Measurements from ENCODE around the gene FBXW2. TPM values are rescaled to one million over a fixed set of nuclear protein-coding genes. Genes with fewer than 3 reads are reported as not detected.

FBXW2 gene
- total RNA-seq, 1 donor from 2014 or later: 85.0 TPM

- intact Hi-C loops (cut with micrococcal nuclease): no loop called here
Observed at GRCh38 chr9:120716483-120716882, 76.7 kb downstream of the FBXW2 start.

DNA sequence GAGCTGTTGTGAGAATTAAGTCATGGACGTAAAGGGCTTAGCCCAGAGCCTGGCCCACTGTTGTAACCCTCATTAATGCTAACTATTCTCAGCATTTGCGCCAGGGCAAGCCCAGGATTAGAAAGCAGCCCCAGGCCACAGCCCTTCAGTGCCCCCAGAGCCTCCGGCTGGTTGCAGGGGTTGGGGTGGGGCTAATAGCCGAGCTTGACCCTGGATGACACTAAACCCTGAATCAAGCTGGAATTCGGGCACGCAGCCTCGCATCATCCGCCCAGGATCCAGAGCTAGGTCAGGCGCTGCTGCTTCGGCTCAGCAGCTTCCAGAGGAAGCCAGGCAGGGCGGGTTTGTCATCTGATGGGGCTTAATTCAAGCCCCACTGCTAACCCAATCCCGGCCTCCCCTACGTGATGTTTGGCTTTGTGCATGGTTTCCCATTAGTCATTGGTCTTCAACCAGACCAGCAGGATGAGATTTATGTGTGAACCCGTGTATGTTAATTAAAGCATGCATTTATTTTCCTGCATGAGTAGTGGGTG is 77.8 kb downstream of the FBXW2 start:
- intact Hi-C loops (cut with micrococcal nuclease): loop anchor here (2.0 kb wide), 1 partner anchor 211 kb away; the partner anchor contains the start of gene TRAF1

DNA sequence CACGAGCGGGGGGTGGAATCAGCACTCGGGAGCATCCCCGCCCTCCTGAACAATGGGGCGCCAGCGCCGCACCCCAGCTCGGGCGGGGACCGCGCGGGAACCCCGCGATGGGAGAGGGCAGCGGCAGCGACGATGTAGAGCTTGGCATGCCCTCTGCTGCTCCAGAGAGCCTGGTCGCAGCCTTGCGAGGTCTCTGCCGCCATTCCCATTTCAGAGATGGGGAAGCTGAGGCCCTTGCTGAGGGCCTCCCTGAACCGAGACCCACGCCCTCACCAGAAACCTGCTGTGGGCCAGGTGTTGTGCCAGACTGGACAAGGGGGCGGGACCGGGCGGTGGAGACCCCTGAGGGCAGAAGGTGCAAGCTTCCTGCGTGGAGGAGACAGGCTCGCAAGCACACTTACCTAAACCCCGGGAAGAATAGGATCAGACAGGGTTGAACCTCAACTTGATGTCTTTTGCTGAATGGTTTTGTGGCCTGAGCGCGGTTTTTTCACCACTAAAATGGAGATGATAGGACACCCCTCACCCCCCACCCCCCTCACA is 78.3 kb downstream of the FBXW2 start:
- intact Hi-C loops (cut with micrococcal nuclease): loop anchor here (1.0 to 5.0 kb wide), 11 partner anchors 11 to 637 kb away; partner anchors contain the start of genes CDK5RAP2, CNTRL, FBXW2 and TRAF1

- intact Hi-C loops (cut with micrococcal nuclease): loop anchor here (1.0 to 5.0 kb wide), 11 partner anchors 12 to 638 kb away; partner anchors contain the start of genes CDK5RAP2, CNTRL, FBXW2 and TRAF1
Observed at GRCh38 chr9:120714088-120714845, 78.9 kb downstream of the FBXW2 start, which contains the start of gene MEGF9. TSS of gene MEGF9 (minus strand) at chr9:120714470. CDS start at chr9:120714358, 112 bp downstream.

DNA sequence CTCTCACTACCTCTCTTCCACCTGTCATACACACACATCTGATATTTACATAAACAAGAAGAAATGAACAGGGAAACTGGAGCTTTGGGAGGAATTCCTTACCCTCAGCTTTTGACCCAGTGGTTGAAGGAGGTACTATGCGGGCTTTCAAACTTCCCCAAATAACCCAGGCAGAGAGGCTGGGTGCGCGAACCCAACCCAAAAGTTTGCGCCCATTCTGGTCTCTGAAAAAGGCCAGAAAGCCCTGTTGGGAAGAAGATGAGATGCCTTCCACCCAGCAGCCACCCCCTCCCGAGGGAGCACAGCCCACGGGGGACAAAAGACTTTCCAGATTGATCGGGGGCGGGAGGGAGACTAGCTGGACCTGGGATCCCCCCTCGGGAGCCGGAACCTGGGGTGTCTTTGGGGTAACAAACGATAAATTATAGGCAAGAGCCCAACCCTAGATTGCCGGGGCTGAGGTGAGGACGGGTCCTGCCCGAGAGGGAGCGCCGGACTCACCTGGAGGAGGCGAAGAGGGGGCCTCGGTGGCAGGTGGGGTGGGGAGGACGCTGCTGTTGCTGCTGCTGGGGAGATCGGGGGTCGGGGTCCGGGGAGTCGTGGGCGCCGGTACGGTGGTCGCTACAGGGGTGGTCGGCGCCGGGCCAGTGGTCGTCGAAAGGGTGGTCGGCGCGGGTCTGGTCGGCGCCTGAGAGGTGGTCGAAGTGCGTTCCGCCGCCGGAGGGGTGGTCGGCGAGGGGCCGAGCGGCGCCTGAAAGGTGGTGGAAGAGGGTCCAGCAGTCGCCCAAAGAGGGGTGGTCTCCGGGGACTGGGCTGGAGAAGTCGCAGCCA is 79.7 kb downstream of the FBXW2 start:
- intact Hi-C loops (cut with micrococcal nuclease): loop anchor here (1.0 to 5.0 kb wide), 12 partner anchors 13 to 639 kb away; partner anchors contain the start of genes CDK5RAP2, CNTRL, FBXW2 and TRAF1

DNA sequence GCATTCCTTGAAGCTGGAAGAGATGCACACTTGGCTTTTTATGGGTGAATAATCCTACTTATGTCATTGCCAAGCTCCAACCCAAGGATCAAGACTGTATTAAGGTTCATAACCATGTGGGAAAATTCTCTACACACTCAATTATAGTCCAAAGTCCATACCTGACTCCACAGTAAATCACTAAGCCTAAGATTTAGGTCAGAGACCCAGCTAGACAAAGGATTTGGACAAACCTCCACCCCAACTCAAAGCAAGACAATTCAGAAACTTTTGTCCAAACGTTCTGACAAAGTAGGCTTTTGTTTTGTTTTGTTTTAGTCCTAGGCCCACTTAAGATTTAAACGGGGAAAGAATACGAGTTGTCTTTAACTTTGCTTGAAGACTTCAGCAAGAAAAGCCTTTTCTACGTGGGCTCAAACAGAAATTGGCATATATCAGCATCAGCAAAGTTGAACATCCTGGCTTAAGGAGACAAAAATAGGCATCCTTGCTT is 80.6 kb downstream of the FBXW2 start:
- intact Hi-C loops (cut with micrococcal nuclease): loop anchor here (2.0 to 5.0 kb wide), 2 partner anchors 20 to 640 kb away; no protein-coding TSS in a partner anchor

DNA sequence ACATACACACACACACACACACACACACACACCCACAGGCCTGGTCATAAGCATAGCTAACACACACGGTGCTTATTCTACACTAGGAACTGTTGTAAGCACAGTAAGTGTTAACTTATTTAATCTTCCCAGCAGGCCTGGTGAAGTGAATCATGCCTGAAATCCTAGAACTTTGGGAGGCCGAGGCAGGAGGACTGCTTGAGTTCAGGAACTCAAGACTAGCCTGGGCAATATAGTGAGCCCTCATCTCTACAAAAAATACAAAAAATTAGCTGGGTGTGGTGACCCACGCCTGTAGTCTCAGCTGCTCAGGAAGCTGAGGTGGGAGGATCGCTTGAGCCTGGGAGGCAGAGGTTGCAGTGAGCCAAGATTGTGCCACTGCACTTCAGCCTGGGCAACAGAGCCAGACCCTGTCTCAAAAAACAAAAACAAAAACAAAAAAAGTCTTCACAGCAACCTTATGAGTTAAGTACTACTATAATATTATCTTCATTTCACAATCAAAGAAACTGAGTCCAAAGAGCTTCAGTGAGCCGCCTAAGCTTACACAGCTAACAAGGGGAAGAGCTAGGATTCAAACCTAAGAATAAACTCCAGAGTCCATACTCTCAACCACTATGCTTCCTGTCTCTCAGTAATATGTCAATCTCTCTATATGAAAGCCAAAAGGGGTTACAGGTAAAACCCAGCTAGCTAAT is 81.2 kb downstream of the FBXW2 start:
- intact Hi-C loops (cut with micrococcal nuclease): loop anchor here (2.0 to 5.0 kb wide), 2 partner anchors 19 to 640 kb away; no protein-coding TSS in a partner anchor

GRCh38 chr9:120711354-120711753 is 81.9 kb downstream of the FBXW2 start:
- intact Hi-C loops (cut with micrococcal nuclease): loop anchor here (5.0 kb wide), 1 partner anchor 641 kb away; no protein-coding TSS in a partner anchor

DNA sequence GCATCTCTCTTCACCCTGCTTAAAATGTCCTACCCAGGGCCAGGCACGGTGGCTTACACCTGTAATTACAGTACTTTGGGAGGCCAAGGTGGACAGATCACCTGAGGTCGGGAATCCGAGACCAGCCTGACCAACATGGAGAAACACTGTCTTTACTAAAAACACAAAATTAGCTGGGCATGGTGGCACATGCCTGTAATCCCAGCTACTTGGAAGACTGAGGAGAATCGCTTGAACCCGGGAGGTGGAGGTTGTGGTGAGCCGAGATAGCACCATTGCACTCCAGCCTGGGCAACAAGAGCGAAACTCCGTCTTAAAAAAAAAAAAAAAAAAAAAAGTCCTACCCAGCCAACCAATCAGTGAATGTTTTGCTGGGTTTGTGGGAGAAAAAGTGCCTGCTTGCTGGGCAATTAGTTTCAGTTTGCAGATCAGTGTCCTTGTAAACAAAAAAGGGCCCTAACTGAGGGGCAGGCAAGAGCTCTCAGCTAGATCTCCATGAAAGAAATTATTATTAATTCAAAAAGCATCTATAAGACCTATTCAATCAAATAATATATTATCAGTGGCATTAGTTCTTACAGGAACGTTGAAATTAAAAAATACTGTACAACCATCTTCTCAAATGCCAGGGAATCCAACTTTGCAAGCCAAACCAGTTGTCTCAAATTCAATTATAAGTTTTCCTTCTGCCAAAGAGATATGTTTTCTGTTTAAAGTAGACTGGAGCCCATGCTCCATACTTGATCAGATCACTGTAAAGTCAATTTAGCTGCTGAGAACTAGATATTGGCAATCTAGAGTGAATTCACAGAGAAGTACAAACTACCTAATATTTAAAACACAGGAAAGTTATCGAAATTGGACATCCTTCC is 82.9 kb downstream of the FBXW2 start:
- intact Hi-C loops (cut with micrococcal nuclease): loop anchor here (1.0 to 5.0 kb wide), 2 partner anchors 130 to 642 kb away; partner anchors contain the start of gene CDK5RAP2

DNA sequence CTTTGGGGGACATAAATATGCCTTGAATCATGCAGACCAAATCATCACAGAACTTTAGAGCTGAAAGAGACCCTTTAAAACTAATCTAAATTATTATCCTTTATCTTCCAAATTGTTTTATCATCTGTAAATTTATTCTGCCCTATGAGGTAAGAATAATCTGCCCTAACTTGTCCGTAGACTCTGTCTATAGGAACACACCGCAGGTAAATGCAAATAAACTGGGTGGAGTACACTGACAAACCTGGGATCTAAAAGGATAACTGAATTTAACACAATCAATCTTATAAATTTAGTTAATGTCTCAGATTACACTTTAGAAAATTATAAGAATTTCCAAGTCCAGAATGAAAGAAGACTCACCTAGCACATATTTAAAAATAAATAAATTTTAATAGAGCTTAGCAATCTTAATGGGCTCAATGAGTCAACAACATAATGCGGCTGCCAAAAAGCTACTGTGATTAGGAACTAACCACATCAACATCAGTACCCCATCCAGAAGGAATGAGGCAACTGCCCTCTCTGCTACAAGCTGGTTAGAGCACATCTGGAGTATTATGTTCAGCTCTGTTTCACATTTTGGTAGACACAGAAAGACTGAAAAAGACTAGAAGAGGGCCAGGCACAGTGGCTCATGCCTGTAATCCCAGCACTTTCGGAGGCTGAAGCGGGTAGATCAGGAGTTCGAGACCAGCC is 84.5 kb downstream of the FBXW2 start:
- intact Hi-C loops (cut with micrococcal nuclease): no loop called here

GRCh38 chr9:120707170-120707569 is 86.0 kb downstream of the FBXW2 start:
- intact Hi-C loops (cut with micrococcal nuclease): no loop called here

Other genes with a start within 250 kb of the FBXW2 start
- gene CDK5RAP2, start 213.2 kb downstream of the FBXW2 start, total RNA-seq: 72.2 and 77.9 TPM in 2 replicates
- gene MEGF9, start 78.9 kb downstream of the FBXW2 start, total RNA-seq: 9.3 and 10.1 TPM in 2 replicates
- 53.3 and 54.0 TPM in 2 replicates for gene PSMD5, start 49.5 kb upstream of the FBXW2 start, total RNA-seq
- 207 and 213 TPM in 2 replicates for gene PHF19, start 83.8 kb upstream of the FBXW2 start, total RNA-seq
- gene TRAF1, start 133.4 kb upstream of the FBXW2 start, total RNA-seq: 97.1 and 97.7 TPM in 2 replicates